Upper lobe of left lung (tissue), 4 donors: ENCODE results near the gene TES.

Experiments
- EP300 ChIP-seq, 4 donors: sonication (generic); formaldehyde crosslinking; IDR thresholded peaks; one replicate each; pipeline ENCODE4 v1.5.1; 2017; ENCODE audit warnings: antibody characterized with exemption in 4 of 4, control low read depth in 2 of 4
- POLR2A ChIP-seq, 4 donors: fragments of 450-650 bp; IDR thresholded peaks; one replicate each; pipeline ENCODE4 v1.5.1; 2016 to 2017; ENCODE audit warnings: antibody characterized with exemption in 4 of 4, mild to moderate bottlenecking in 2 of 4
- POLR2AphosphoS5 ChIP-seq, 2 donors: sonication (generic); formaldehyde crosslinking; IDR thresholded peaks; one replicate each; pipeline ENCODE4 v1.5.1; 2017; ENCODE audit warnings: antibody characterized with exemption in 2 of 2
- TF ChIP-seq, protein P1 (sequence below), 6 experiments: fragments of 450-650 bp in 4 of 6; fragments of 200-600 bp in 2 of 6; sonication (generic) in 2 of 6; IDR thresholded peaks; one replicate each; pipeline ENCODE4 v1.5.1; 2016 to 2019; ENCODE audit warnings: antibody characterized with exemption in 6 of 6

- TF ChIP-seq, protein P1, sequence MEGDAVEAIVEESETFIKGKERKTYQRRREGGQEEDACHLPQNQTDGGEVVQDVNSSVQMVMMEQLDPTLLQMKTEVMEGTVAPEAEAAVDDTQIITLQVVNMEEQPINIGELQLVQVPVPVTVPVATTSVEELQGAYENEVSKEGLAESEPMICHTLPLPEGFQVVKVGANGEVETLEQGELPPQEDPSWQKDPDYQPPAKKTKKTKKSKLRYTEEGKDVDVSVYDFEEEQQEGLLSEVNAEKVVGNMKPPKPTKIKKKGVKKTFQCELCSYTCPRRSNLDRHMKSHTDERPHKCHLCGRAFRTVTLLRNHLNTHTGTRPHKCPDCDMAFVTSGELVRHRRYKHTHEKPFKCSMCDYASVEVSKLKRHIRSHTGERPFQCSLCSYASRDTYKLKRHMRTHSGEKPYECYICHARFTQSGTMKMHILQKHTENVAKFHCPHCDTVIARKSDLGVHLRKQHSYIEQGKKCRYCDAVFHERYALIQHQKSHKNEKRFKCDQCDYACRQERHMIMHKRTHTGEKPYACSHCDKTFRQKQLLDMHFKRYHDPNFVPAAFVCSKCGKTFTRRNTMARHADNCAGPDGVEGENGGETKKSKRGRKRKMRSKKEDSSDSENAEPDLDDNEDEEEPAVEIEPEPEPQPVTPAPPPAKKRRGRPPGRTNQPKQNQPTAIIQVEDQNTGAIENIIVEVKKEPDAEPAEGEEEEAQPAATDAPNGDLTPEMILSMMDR (IDR thresholded peaks at IDR 0.05): no peak
- TF ChIP-seq POLR2A (IDR thresholded peaks at IDR 0.05) (no peak), POLR2AphosphoS5 (IDR thresholded peaks at IDR 0.05) (no peak), EP300 (IDR thresholded peaks at IDR 0.05) (no peak)
Observed at GRCh38 chr7:116170180-116170579, 40.2 kb upstream of the TES start.
